T47D (cell line): ENCODE data around the gene ZNF236.
"Not testable (repeated sequence)": the region's sequence is repeated elsewhere in the genome, so short reads cannot be mapped to it uniquely, and the experiment has no call there.

Experiments
- DNase-seq, 2 experiments: peaks; one replicate each; pipeline versions ENCODE4 v3.0.0 to v3.0.0-alpha.2; 2011 to 2012; ENCODE audit warnings: low read depth in 1 of 2, low spot score in 1 of 2
- JUND ChIP-seq: IDR thresholded peaks from 2 replicates; pipeline ENCODE4 v1.6.1; 2012; ENCODE audit warnings: low read depth
- in situ Hi-C: cut with HindIII; loops from 2 replicates; pipeline ENCODE4 v1.10.0; 2016; ENCODE audit warnings: low sequenced_read_pairs, low pct_unique_long_range_greater_than_20kb

ZNF236 gene

DNA sequence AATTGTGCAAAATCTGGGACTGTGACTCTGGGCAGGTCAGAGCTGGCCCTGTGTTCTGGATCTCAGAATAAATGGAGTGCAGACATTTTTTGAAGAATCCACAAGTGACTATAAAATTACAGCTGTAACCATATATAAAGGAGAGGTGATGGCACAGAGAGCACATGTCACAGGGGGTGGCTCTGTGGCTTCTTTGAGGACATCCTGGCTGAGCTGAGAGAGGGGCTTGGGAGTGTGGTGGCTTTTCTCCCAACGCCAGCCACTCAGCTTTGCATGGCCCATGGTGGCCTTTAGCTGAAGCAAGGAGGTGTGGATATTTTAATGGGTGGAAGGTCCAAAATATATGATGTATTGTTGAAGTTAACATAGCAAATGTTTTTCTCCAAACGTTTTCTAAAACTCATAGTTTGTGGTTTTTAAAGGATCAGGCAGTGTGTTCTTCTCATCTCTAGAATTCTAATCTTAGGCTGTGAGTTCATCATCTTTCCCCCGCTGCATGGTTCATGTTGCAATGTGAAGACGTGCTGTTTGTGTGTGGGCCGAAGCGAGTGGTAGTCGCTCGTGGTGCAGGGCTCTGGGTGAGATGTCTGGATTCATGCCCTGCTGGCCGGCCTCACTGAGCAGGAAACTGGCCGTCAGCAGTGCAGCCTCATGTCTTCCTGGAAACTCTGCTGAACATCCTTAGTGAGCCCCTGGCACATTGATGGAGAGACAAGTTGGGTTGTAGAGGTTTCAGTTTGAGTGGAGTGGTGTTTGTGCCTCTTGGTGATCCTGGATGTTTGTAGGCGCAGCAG, 109.9 kb downstream of the ZNF236 start:
- no peak for TF ChIP-seq JUND
- no peak for DNase-seq
- in situ Hi-C loops = no loop called here

DNA sequence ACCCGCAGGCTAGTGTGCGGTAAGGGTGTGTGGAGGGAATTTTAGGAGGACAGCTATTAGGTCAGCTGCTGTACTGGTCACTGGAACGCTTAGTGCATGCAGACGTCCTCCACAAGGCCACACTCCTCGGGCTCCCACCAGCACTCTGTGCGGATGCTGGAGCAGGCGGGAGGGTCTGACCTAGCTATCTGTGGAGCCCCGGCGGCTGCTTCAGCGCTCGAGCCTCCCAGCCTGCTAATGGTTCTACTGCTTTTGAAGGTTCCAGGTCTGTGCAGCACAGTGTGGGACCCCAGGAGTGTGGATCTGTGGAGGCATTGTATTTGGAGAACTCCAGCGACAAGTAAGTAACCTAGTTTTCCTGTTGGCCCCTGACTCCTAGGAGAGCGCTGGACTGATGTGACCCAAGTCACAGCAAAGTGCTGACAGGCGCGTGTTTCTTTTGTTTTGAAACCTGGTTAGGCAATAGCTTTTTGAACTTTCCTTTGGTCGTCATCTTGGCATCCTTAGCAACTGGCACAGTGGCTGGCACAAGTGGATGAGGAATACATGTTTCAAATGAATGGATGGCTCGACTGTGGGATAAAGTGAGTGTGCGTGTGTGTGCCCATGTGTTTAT, 113.5 kb downstream of the ZNF236 start:
- TF ChIP-seq JUND = no peak
- in situ Hi-C loops = no loop called here
- DNase-seq = no peak

DNA sequence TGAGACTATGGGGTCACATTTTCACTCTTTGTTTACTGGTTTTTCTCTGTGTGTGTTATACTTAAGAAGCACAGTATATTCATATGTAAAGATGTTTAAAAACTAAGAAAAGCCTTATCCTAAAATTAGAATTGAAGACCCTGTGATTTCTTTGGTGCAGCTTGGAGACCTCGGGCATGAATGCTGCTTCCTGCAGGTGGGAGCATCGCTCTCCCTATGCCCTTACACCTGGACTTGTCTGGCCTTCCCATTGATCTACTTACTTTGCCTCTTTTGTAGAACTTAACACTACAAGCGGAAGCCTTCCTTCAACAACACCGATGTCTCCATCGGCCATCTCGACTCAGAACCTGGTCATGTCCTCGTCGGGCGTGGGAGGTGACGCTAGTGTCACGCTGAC, 114.5 kb downstream of the ZNF236 start:
- no peak for DNase-seq
- no peak for TF ChIP-seq JUND
- in situ Hi-C loops = no loop called here

DNA sequence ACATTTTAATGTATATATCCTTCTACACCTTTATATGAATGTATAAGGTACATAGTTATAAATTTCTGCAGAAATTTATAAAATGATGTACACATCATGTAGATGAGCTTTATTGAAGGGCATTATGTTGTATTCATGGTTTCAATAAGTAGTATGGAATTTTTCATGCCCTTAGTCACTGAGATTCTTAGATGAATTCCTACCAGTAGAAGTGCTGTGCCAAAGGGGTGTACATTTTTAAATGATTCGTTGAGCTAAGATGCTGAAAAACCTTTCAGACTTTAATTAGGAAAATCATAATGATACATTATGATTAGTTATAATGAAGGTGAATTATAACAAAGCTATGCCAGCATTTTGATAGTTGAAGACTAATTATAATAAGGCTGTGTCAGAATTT, 115.2 kb downstream of the ZNF236 start:
- in situ Hi-C loops = no loop called here
- TF ChIP-seq JUND = no peak
- DNase-seq = no peak

DNA sequence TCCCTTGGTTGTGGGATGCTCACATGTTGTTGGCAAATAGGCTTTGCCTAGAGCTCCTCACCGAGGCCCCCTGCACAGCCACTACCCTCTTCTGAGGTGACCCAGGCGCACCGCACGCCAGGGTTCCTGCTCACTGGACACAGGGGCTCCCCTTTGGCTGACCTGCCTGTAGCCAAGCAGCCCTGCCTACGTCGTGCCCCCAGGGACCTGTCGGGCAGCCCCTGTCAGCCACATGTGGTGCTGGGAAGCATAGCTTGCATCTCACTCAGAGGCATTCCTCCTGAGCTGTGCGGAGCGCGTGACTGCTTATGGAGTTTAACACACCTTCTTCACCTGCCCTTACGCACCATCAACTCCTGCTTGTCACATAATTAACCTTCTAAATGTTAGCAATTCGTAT, 116.3 kb downstream of the ZNF236 start:
- in situ Hi-C loops = no loop called here
- no peak for DNase-seq
- no peak for TF ChIP-seq JUND

DNA sequence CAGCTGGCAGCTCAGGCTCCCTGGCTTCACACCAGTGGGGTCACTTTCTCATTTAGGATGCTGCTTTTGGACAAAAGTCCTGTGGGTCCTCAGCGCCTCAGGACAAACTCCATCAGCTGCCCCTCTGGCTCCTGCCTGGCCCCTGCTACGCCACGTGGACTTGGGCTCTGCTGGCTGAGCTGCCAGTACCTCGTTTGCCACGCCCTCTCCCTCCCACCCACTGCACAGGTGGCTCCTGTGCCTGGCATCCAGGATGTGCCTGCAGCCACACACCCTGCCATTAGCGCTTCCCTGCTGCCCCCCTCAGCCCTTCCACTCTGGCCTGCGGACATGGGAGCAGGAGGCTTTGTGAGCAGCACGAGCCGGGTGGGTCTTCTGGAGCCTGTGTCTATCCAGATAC, 118.9 kb downstream of the ZNF236 start:
- TF ChIP-seq JUND = no peak
- in situ Hi-C loops = no loop called here
- no peak for DNase-seq

DNA sequence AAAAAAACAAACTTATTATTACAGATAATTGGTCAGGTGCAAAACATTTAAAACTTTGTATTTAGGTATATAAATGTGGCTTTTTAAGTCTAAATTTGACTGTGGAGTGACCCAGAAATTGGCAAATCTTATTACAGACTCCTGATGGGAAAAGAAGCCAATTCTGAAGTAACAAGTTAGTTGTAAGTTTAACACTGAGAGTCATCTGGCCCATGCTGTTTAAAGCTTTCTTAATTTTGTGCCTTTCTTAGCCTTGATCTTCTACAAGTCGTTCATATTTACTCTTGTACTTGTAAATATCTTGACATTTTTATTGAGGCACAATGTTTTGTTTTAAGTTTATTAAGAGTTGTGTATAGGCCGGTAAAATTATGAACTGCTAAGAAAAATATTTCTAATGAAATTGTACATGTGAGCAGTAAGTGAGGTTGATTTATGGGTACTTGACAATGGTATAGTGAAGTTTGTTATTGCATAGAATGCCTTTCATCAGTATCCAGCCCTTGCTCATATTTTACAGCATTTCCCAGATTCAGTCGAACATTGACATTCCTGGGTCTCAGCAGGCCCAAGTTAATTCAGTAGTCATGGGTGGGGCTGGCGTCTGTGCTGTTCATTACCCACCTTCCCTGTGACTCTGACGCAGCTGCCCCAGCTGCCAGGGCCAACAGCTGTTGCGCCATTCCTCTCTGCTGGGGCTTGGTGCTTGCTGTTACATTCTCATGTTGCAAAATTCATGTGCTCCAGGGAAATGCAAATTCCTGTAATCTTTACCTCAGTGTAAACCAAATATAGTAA, 121.4 kb downstream of the ZNF236 start:
- TF ChIP-seq JUND = no peak
- in situ Hi-C loops = no loop called here
- DNase-seq = no peak

DNA sequence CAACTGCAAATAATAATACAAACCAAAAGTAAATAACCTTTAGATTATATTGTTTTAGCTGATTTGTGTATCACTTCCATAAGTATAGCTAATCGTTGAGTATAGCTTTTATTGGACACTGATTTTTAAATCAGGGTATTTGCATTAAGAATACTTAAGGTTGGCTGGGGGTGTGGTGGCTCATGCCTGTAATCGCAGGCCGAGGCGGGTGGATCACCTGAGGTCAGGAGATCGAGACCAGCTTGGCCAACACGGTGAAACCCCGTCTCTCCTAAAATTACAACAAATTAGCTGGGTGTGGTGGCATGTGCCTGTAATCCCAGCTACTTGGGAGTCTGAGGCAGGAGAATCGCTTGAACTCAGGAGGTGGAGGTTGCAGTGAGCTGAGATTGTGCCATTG, 122.0 kb downstream of the ZNF236 start:
- DNase-seq, in situ Hi-C loops: not testable (repeated sequence)

DNA sequence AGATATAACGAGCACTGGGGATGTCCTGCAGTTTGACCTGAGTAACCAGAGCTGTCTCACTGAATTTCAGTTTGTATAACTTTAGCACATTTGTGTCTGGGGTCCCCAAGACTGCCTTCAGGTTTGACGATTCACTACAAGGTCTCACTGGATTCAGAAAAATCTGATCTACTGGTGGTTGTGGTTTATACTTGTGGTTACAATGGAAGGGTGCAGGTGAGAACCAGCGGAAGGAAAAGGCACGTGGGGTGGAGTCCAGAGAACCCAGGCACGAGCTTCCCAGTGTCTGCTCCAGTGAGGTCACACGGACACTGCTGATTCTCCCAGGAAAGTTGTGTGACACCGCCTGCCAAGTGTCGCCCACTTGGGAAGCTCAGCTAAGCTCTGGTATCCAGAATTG, 126.0 kb downstream of the ZNF236 start:
- DNase-seq = no peak
- TF ChIP-seq JUND = no peak
- in situ Hi-C loops = no loop called here

DNA sequence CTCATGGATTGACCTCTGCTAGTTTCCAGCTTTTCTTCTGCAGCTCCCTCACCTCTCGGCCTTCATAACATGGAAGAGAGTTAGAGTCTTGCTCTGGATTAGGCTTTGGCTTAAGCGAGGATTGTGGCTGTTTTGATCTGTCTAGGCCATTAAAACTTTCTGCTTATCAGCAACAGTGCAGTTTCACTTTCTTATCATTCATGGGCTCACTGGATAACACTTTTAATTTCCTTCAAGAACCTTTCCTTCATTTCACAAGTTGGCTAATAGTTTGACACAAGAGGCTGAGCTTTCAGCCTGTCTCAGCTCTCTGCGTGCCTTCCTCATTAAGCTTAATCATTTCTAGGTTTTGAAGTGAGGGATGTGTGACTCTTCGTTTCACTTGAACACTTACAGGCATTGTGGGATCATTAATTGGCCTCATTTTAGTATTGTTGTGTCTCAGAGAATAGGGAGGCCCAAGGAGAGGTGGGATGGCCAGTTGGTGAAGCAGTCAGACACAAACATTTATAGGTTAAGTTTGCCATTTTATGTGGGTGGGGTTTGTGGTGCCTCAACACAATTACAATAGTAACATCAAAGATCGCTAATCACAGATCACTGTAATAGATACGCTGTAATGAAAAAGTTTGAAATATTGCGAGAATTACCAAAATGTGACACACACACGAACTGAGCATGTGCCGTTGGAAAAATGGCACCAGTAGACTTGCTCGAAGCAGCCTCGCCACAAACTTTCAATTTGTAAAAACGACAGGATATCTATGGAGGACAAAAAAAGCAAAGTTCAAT, 129.3 kb downstream of the ZNF236 start:
- in situ Hi-C loops = no loop called here
- TF ChIP-seq JUND = no peak
- no peak for DNase-seq

DNA sequence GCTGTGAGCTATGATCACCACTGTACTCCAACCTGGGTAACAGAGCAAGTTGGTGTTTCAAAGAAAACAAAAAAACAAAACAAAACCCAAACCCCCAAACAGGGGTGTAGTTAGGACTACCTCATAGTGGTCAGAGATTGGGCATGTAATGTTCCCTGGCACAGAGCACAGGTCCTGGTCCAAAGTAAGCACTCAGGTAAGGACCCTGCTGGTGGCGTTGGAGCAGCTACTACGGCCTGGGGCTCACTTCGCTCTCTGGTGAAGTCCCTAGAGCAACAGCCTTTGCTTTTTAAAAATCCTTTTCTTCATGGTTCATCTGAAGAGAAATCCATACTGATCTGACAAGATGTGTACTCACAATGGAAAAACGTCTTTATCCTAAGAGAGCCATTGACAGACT, 130.4 kb downstream of the ZNF236 start:
- DNase-seq = no peak
- in situ Hi-C loops = no loop called here

DNA sequence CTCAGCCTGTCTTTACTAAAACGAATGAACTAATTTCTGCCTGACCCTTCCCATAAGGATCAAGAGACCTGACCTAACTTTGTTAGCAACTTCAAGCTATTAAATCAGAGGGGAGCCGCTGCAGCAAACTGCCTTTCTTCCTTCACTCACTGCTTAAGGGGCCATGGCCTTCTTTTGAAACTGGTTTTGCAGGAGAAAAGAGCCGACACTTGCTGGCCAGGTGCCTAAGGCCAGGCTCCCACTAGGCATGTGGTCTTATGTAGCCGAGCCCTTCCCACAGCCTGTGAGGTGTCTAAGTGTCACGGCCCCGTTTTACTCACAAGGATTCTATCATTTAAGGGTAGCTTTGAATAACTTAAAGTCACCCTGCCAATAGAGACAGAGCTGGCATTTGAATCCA, 130.8 kb downstream of the ZNF236 start:
- no peak for TF ChIP-seq JUND
- in situ Hi-C loops = no loop called here
- peak; percentile 7 to 10 for DNase-seq

More for the DNA sequence above, 130.4 kb downstream of the ZNF236 start:
- TF ChIP-seq JUND = no peak
